Left renal pelvis (tissue), 4 donors: ENCODE data around the gene NR1D1. TPM values are rescaled to one million over a fixed set of nuclear protein-coding genes. Genes with fewer than 3 reads are reported as not detected.

Experiments used
- DNase-seq, 4 donors: peaks; one replicate each; pipeline ENCODE4 v3.0.0-alpha.2; 2013; ENCODE audit warnings: low read depth in 4 of 4, low spot score in 3 of 4
- polyA plus RNA-seq, 4 donors: library from polyadenylated mRNA; unstranded; fragments of 120-200 nt; gene quantifications; one replicate each; pipeline ENCODE4 v1.2.1, GENCODE V29; 2013; ENCODE audit not compliant: insufficient read length in 4 of 4

NR1D1 gene
- polyA plus RNA-seq, 4 donors, result 3.1 to 5.5 (median 4.2) TPM

DNA sequence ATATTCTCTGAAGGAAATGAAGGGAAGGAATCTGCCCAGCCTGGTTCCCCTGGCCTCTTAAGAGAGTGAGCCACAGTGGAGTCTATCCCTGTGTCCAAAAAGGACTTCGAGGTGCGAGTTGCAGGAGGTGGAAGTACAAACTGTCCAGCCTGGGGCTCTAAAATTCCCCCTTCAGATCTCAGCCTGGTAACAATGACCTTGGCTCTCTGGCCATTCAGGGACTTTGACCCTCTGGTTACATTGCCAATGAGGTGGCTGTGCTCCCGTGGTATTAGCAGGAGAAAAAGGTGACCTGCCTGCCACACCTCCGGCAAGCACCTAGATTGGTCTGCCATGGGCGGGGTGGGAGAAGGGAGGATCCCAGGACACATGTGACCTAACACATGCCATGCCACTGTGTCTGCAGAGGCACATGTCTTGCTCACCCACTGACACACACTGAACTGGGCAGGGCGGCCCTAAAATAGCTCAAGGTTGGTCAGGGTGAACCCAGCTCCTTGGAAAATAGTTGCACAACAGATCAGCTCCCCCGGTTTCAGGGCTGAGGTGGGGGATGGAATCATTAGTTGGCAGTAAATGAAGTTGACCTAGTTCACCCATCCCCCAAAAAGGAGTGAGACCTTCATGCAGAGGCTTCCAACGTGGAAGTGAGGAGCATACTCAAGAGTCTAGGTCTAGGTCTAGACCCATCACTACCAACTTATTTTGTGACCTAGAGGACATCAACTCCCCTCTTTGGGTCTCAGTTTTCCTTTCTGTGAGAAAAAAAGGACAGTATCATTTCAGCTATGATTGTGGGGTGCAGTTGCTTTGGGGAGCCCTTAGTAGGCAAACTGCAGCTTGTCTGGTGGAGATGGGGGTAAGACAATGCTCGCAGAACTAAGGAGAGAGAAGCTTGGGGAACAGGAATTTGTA is 2.2 kb downstream of the NR1D1 start:
- no peak for DNase-seq

- DNase-seq, result no peak
Observed at GRCh38 chr17:40097087-40097486, 3.3 kb downstream of the NR1D1 start.

- no peak for DNase-seq
Observed at GRCh38 chr17:40095944-40096791, 4.2 kb downstream of the NR1D1 start.

DNA sequence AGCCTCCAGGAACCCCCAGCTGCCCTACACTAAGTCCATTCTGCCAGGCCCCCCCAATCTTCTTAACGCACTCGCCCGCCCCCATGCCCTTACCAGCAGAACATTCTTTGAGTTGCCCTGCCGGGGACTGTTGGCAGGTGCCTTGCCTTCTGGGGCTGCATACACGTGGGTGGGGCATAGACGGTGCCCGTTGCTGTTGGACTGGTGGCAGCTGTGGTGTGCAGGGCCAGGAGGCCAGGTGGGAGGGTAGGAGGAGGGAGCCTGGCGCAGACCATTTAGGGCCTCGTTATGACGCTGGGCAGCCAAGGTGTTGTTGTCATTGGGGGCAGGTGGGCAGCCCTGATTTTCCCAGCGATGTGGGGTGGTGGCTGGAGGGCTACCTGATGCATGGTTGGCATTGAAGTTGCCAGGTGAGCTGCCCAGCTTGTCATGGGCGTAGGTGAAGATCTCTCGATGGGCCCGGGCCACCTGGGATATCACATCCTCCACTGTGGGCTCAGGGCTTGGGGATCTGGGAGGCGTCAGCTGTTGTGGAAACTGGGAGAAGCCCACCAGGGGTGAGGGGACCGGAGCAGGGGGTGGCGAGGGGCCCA is 4.9 kb downstream of the NR1D1 start:
- no peak for DNase-seq

DNA sequence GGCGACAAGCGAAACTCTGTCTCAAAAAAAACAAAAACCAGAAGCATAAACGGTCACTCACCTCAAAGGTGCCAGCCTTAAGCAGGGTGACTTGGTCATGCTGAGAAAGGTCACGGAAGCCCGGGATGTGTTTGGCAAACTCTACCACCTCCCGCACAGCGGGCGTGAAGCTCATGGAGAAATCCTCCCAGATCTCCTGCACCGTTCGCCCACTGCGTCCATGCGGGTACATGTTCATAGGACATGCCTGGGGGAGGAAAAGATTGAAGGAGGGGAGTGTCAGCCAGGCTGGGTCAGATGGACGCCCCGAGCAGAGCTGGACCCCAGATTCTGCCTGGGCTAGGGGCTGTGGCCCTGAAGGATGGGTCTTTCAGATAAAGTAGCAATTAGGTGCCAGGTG is 5.5 kb downstream of the NR1D1 start:
- DNase-seq, result no peak

DNA sequence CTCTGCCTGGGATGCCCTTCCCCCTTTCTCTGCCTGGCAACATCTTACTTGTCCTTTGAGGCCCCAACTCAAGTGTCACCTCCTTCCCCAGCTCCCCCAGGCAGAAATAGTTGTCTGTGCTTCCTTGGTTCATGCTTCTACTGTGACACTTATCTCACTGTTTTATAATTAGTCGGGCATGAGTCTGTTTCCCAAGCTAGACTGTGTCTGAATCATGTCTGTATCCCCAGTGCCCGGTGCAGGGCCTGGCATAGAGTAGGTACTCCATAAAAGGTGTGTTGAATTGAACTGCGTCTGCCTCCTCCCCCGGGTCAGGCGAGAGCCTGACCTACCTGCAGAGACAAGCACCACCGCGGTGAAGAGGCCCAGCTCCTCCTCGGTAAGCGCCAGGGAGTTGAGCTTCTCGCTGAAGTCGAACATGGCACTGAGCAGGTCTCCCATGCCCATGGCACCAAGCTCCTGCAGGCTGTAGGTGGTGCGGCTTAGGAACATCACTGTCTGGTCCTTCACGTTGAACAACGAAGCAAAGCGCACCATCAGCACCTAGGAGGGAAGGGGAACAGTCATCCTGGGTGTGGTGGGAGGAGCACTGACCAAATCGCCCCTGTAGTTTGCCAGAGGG is 6.7 kb downstream of the NR1D1 start:
- DNase-seq, result no peak

- no peak for DNase-seq
Observed at GRCh38 chr17:40093005-40093579, 7.3 kb downstream of the NR1D1 start.

GRCh38 chr17:40092581-40092980 is 7.8 kb downstream of the NR1D1 start:
- no peak for DNase-seq

GRCh38 chr17:40091691-40092397 is 8.5 kb downstream of the NR1D1 start:
- DNase-seq, result no peak

- DNase-seq, result no peak
Observed at GRCh38 chr17:40090237-40091119, 9.9 kb downstream of the NR1D1 start.

- DNase-seq, result no peak
Observed at GRCh38 chr17:40089077-40089895, 11.1 kb downstream of the NR1D1 start.

DNA sequence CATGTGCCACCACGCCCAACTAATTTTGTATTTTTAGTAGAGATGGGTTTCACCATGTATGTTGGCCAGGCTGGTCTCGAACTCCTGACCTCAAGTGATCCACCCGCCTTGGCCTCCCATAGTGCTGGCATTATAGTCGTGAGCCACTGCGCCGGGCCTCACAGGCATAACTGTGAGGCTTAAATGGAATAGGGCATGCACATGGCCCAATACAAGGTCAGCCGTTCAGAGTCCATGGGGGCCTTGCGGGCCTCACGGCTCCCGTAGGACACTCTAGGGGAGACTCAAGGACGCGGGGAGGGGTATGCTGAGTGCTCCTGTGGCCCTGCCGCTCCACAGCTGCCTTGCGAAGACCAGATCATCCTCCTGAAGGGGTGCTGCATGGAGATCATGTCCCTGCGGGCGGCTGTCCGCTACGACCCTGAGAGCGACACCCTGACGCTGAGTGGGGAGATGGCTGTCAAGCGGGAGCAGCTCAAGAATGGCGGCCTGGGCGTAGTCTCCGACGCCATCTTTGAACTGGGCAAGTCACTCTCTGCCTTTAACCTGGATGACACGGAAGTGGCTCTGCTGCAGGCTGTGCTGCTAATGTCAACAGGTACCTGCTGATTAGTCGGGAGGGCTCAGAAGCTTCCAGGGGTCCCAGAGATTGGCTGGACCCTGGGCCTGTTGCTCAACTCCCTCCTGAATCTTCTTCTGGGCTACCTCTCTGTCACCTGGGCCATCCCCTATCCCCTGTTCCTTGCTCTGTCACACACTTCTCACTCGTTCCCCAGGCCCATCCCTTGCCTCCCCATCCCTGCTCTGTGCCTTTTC is 12.3 kb downstream of the NR1D1 start:
- no peak for DNase-seq

DNA sequence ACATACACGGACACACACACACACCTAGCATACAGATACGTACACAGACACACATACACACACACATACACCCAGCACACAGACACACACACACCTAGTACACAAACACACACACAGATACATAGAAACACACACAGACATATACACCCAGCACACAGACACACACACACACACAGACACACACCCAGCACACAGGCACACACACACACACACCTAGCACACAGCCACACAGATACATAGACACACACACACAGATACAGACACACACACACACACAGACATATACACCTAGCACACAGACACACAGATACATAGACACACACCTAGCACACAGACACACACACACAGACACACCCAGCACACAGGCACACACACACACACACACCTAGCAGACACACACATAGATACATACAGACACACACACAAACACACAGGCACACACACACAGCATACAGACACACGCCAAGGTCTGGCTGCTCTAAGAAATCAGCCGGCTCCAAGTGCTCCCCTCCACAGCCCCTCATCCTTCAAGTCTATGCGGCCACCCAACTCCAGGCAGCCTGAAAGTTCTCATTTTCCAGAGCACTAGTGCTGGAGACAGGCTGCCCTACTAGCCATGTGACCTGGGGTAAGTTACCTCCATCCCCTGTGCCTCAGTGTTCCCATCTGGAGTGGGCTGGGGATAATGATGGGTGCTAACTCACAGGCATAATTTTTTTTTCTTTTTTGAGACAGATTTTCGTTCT is 13.2 kb downstream of the NR1D1 start:
- DNase-seq, result no peak

DNA sequence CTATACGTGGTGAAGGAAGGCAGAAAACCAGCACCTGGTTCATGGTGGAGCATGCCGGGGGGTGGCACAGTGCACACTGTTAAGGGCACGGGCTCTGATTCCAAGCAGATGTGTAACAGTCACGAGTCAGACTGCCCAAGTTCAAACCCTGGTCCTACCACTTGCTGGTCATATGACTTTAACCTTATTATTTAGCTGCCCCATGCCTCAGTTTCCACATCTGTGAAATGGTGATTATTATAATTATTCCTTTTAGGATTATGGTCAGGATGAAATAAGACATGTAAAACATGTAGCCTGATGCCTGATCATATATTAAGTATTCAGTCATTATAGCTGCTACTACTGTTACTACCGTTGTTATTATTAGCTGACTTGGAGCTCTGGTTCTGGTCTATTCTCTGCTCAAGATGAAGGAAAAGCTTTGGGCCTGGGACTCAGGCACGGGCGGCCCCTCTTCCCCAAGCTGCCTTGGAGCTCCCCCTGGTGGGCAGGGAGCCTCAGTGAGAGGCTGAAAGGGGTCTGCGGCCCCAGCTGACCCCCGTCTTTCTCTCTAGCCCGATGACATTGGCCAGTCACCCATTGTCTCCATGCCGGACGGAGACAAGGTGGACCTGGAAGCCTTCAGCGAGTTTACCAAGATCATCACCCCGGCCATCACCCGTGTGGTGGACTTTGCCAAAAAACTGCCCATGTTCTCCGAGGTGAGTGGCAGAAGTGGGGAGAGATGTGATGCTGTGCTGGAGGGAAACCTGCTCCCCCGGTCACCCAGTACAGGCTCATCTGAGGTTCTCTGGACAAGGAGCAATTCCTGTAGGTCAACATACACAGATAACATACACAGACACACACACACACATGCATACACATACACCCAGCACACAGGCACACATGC is 14.0 kb downstream of the NR1D1 start:
- no peak for DNase-seq

DNA sequence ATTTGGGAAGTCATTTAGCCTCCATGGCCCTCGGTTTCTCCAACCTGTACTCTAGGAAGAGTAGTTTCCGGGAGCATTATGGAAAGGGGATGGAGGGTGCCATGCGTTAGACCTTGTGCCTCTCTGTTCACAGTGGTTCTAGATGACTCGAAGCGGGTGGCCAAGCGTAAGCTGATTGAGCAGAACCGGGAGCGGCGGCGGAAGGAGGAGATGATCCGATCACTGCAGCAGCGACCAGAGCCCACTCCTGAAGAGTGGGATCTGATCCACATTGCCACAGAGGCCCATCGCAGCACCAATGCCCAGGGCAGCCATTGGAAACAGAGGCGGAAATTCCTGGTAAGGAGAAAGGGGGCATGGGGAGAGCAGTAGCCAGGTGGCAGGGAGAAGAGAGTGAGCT is 15.9 kb downstream of the NR1D1 start:
- DNase-seq, result no peak
